DMS114 treated with DMSO at 0.1 percent for 48 hours (cell line): Measurements from ENCODE around the gene MRPL36.

Experiments used
- DNase-seq: peaks from one replicate; lab custom pipeline; 2025; ENCODE audit not compliant: unreplicated experiment; lab: John Stamatoyannopoulos, UW

MRPL36 gene

DNA sequence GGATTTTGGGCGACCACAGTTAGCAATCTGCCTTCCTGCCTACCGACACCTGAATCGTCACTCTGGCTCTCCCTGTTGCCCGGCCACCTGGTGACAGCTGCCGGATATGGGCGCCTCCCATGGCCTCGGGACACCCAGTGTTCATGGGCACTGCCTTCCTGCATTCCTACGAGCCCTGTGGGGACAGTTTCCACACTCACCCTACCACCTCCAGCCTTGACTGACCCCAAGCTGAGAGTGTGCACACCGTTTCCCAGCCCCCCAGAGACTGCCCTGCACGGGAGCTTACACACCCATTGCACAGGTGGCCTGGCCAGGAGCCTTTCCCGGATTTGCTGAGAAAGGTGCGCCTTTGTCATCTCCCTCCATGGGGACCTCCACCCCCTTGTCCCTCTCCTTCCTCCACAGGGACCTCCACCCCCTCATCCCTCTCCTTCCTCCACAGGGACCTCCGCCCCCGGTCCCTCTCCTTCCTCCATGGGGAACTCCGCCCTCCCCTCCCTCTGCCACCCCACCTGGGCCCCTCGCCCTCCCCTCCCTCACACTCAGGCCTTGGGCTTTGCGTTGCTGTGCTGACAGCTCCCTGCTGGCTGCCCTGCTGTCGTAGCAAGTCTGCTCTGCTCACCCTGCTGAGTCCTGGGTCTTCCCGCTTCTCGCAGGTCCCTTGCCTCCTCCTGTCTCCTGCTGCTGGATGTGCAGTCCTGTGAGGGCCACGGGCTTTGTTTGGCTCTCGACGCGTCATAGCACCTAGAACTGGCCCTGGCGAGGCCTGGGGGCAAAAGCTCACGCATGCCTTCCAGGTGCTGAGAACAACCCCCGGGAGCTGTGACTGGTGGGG lies 48.4 kb downstream of the MRPL36 start:
- no peak for DNase-seq

DNA sequence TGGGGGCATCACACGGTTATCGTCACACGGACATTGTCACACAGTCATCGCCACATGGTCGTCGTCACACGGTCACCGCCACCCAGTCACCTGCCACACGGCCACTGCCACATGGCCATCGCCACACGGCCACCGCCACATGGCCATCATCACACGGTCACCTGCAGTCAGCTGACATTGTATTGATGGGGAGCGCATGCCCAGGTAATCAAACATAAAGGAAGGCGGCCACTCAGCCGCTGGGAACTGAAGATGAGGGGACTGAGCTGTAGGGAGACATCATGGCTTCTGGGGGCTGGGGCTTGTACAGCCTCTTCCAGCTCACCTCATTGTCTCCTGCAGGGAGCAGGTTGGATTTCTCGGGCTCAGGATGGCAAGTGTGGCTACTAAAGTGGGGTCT lies 49.2 kb downstream of the MRPL36 start:
- DNase-seq = no peak

DNA sequence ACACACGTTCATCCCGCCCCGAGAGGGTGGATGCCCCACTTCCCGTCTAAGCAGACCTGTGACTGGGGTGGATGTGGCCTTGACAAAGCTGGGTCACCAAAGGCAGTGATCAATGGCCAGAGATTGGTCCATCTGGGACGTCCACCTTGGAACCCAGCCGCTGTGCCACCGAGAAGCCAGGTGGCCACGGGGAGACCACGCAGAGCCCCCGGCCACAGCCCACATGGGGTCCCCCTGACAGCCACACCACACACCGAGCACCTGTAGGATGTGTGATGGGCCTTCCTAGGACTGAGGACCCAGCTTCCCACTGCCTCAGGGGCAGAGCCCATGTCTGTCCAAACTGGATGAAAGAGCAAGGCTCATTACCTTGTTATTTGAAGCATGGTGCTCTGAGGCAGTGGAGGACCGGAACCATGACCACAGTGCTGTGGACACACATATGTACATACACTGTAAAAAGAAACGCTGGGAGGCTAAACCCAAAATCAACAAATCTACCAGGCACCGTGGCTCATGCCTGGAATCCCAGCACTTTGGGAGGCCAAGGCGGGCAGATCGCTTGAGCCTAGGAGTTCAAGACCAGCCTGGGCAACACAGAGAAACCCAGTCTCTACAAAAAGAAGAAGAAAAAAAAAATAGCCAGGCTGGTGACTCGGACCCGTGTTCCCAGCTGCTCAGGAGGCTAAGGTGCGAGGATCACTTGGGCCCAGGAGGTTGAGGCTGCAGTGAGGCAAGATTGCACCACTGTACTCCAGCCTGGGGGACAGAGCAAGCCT lies 50.1 kb downstream of the MRPL36 start:
- DNase-seq = no peak

DNA sequence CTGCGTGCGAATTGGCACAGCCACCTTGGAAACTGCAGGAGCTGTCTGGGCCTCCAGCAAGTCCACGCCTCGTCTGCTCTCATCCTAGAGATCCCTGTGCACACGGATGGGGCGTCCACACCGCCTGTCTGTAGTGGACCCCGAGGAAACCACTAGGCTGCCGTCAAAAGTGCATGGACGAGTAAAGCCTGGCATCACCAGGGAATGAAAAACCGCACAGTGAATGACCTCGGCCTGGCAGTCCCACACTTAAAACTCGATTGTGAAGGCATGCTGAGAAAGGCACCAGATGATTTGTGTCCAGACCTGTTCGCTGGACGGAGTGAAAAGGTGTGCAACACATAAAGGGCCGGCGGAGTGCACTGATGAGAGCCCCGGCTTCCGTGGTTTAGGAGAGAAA lies 50.8 kb downstream of the MRPL36 start:
- DNase-seq = no peak
